Measurements from ENCODE around the gene JHY. TPM values are rescaled to one million over a fixed set of nuclear protein-coding genes. Genes with fewer than 3 reads are reported as not detected.
A peak's percentile ranks its signal among the peaks of the same experiment; 100 is the strongest.

Gene JHY
- polyA plus RNA-seq, 2 donors = 0.77 to 0.82 TPM

DNA sequence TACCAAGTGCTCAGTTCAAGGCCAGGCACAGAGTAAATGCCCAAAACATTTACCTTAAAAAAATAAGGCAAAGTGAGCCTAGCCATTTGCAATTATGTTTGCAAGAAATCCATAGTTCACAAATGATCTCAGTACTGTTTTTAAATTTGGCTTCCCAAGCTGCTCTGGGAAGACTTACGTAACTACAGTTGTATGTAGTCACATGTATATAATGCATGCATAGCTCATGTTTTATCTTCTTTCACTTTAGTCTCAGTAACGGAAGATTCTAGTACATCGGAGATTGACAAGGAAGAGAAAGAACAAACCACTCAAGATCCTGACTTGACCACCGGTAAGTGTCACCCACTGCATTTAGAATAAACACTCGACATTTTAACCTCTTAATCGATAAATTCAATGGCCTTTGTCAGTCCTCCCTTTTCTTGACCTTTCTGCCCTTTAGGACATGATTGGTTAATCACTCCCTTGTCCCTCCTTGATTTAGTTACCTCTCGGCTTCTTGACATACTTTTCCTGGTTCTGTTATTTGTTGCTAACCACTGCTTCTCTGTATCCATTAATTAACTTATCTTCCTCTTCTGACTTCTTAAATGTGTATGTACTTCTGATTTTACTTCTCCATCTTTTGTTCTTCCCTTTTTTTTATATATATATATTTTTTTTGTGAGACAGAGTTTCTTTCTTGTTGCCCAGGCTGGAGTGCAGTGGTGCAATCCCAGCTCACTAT lies 18.0 kb upstream of the JHY start:
- Histone ChIP-seq H3K9me3 (ENCODE audit: control insufficient read depth in 2 of 2, insufficient read depth in 1 of 2, low read depth in 1 of 2, low read length in 1 of 2) (no peaks in the 10 kb centered on the region), H3K27ac (ENCODE audit: low read depth in 2 of 2, low read length in 1 of 2) (no peak overlapping the region), H3K4me3 (ENCODE audit: low read depth in 1 of 2, low read length in 2 of 2) (no peak overlapping the region), H3K4me1 (ENCODE audit: control insufficient read depth in 2 of 2, insufficient read depth in 2 of 2, low read length in 1 of 2) (no peaks in the 10 kb centered on the region), H3K36me3 (ENCODE audit: control insufficient read depth in 2 of 2, insufficient read depth in 2 of 2, low read length in 1 of 2) (no peaks in the 10 kb centered on the region), H3K27me3 (ENCODE audit: control insufficient read depth in 1 of 2, insufficient read depth in 2 of 2, low read length in 2 of 2) (no peaks in the 10 kb centered on the region)
- 66 to 81% methylated on average over 7 of the region's 7 CpGs for WGBS, 2 donors

DNA sequence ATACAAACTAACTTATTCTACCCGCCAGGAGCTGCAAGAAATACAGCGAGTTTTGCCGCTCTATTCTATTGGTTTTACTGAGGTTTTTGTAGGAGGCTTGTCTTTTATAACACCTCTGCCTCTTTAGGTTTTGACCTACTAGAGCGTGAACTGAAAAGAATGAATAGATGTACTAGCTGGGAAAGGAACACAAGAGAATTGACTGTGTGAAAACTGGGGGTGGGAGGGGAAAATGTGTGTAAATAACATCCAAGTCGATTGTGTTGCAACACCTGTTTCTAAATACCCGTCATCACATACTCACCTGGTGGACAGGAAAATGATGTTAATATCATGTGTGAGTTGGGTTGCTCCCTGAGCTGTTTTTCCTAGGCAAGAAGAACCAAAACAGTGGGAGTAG lies 12.9 kb upstream of the JHY start:
- Histone ChIP-seq H3K9me3 (ENCODE audit: control insufficient read depth in 2 of 2, insufficient read depth in 1 of 2, low read depth in 1 of 2, low read length in 1 of 2) (no peaks in the 10 kb centered on the region), H3K4me1 (ENCODE audit: control insufficient read depth in 2 of 2, insufficient read depth in 2 of 2, low read length in 1 of 2) (no peaks in the 10 kb centered on the region), H3K27me3 (ENCODE audit: control insufficient read depth in 1 of 2, insufficient read depth in 2 of 2, low read length in 2 of 2) (no peaks in the 10 kb centered on the region), H3K36me3 (ENCODE audit: control insufficient read depth in 2 of 2, insufficient read depth in 2 of 2, low read length in 1 of 2) (no peaks in the 10 kb centered on the region), H3K27ac (ENCODE audit: low read depth in 2 of 2, low read length in 1 of 2) (no peak overlapping the region), H3K4me3 (ENCODE audit: low read depth in 1 of 2, low read length in 2 of 2) (no peak overlapping the region)
- 69 to 80% methylated on average over 6 of the region's 6 CpGs for WGBS, 2 donors

DNA sequence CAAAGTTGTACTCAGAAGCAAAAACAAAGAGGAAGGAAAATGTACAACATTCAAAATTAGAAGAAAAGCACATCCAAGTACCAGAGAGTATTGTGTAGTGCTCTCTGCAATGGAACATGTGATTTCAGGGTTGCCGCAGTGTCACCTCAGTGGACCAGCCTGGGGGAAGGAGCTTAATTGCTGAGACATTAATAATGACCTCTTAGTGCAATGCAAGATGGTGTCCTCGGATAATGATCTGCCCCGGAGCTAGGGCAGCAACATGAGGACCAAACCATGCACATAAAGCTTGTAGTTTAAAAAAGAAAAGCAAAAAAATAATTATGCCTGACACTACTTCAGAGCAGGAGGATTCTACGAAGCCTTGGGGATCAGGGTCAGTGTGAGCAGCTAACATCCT lies 11.3 kb upstream of the JHY start:
- WGBS, 2 donors = 89 to 90% methylated on average over 4 of the region's 4 CpGs
- H3K9me3 ChIP-seq (ENCODE audit: control insufficient read depth in 2 of 2, insufficient read depth in 1 of 2, low read depth in 1 of 2, low read length in 1 of 2) = no peaks in the 10 kb centered on the region
- no peak overlapping the region for H3K4me3 ChIP-seq (ENCODE audit: low read depth in 1 of 2, low read length in 2 of 2)
- no peaks in the 10 kb centered on the region for H3K36me3 ChIP-seq (ENCODE audit: control insufficient read depth in 2 of 2, insufficient read depth in 2 of 2, low read length in 1 of 2)
- no peak overlapping the region for H3K27ac ChIP-seq (ENCODE audit: low read depth in 2 of 2, low read length in 1 of 2)
- H3K4me1 ChIP-seq (ENCODE audit: control insufficient read depth in 2 of 2, insufficient read depth in 2 of 2, low read length in 1 of 2) = no peaks in the 10 kb centered on the region
- no peaks in the 10 kb centered on the region for H3K27me3 ChIP-seq (ENCODE audit: control insufficient read depth in 1 of 2, insufficient read depth in 2 of 2, low read length in 2 of 2)

- H3K4me1 ChIP-seq (ENCODE audit: control insufficient read depth in 2 of 2, insufficient read depth in 2 of 2, low read length in 1 of 2) = no peaks in the 10 kb centered on the region
- H3K9me3 ChIP-seq (ENCODE audit: control insufficient read depth in 2 of 2, insufficient read depth in 1 of 2, low read depth in 1 of 2, low read length in 1 of 2) = no peaks in the 10 kb centered on the region
- H3K27ac ChIP-seq (ENCODE audit: low read depth in 2 of 2, low read length in 1 of 2) = no peak overlapping the region
- H3K27me3 ChIP-seq (ENCODE audit: control insufficient read depth in 1 of 2, insufficient read depth in 2 of 2, low read length in 2 of 2) = no peaks in the 10 kb centered on the region
- WGBS, 2 donors = 77 to 79% methylated on average over 3 of the region's 3 CpGs
- no peak overlapping the region for H3K4me3 ChIP-seq (ENCODE audit: low read depth in 1 of 2, low read length in 2 of 2)
- no peaks in the 10 kb centered on the region for H3K36me3 ChIP-seq (ENCODE audit: control insufficient read depth in 2 of 2, insufficient read depth in 2 of 2, low read length in 1 of 2)
Observed at GRCh38 chr11:122872046-122872445, 10.5 kb upstream of the JHY start.

DNA sequence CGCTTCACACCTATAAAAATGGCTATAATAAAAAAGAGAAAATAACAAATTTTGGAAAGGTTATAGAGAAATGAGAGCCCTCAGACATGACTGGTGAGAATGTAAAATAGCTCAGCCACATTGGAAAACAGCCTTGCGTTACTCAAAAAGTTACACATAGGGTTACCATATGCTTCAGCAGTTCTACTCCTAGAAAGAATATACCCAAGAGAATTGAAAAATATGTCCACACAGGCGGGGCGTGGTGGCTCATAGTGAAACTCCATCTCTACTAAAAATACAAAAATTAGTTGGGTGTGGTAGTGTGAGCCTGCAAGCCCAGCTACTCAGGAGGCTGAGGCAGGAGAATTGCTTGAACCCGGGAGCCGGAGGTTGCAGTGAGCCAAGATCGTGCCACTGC lies 7.6 kb upstream of the JHY start:
- Histone ChIP-seq H3K36me3 (ENCODE audit: control insufficient read depth in 2 of 2, insufficient read depth in 2 of 2, low read length in 1 of 2) (no peaks in the 10 kb centered on the region), H3K4me3 (ENCODE audit: low read depth in 1 of 2, low read length in 2 of 2) (no peak overlapping the region), H3K27me3 (ENCODE audit: control insufficient read depth in 1 of 2, insufficient read depth in 2 of 2, low read length in 2 of 2) (no peaks in the 10 kb centered on the region), H3K4me1 (ENCODE audit: control insufficient read depth in 2 of 2, insufficient read depth in 2 of 2, low read length in 1 of 2) (no peaks in the 10 kb centered on the region), H3K9me3 (ENCODE audit: control insufficient read depth in 2 of 2, insufficient read depth in 1 of 2, low read depth in 1 of 2, low read length in 1 of 2) (no peaks in the 10 kb centered on the region), H3K27ac (ENCODE audit: low read depth in 2 of 2, low read length in 1 of 2) (no peak overlapping the region)
- 70 to 81% methylated on average over 7 of the region's 7 CpGs for WGBS, 2 donors

DNA sequence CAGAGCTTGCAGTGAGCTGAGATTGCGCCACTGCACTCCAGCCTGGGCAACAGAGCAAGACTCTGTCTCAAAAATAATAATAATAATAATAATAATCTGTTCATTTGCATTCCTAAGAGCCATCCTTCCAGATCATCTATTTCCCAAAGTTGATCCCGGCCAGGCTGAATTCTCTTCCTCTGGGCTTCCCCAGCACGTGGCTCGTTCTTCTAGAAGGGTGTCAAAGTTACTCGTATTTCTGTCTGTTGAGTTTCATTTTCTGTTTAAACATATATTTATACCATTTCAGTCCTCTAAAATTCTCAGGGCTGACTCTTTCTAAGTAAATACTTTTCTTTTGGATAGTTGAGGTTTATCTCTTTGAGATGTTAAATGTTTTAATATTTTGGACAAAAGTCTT lies 4.8 kb upstream of the JHY start:
- 67 to 78% methylated on average over 5 of the region's 5 CpGs for WGBS, 2 donors

GRCh38 chr11:122879785-122880184 lies 2.8 kb upstream of the JHY start:
- Histone ChIP-seq H3K4me3 (ENCODE audit: low read depth in 1 of 2, low read length in 2 of 2) (no peak overlapping the region), H3K27me3 (ENCODE audit: control insufficient read depth in 1 of 2, insufficient read depth in 2 of 2, low read length in 2 of 2) (no peaks in the 10 kb centered on the region), H3K9me3 (ENCODE audit: control insufficient read depth in 2 of 2, insufficient read depth in 1 of 2, low read depth in 1 of 2, low read length in 1 of 2) (no peaks in the 10 kb centered on the region), H3K36me3 (ENCODE audit: control insufficient read depth in 2 of 2, insufficient read depth in 2 of 2, low read length in 1 of 2) (no peaks in the 10 kb centered on the region), H3K27ac (ENCODE audit: low read depth in 2 of 2, low read length in 1 of 2) (no peak overlapping the region), H3K4me1 (ENCODE audit: control insufficient read depth in 2 of 2, insufficient read depth in 2 of 2, low read length in 1 of 2) (no peaks in the 10 kb centered on the region)
- WGBS, 2 donors = 38 to 43% methylated on average over 4 of the region's 4 CpGs

More for the DNA sequence above, 4.8 kb upstream of the JHY start:
- H3K36me3 ChIP-seq (ENCODE audit: control insufficient read depth in 2 of 2, insufficient read depth in 2 of 2, low read length in 1 of 2) = no peaks in the 10 kb centered on the region
- H3K9me3 ChIP-seq (ENCODE audit: control insufficient read depth in 2 of 2, insufficient read depth in 1 of 2, low read depth in 1 of 2, low read length in 1 of 2) = no peaks in the 10 kb centered on the region
- no peak overlapping the region for H3K4me3 ChIP-seq (ENCODE audit: low read depth in 1 of 2, low read length in 2 of 2)
- no peaks in the 10 kb centered on the region for H3K27me3 ChIP-seq (ENCODE audit: control insufficient read depth in 1 of 2, insufficient read depth in 2 of 2, low read length in 2 of 2)
- H3K27ac ChIP-seq (ENCODE audit: low read depth in 2 of 2, low read length in 1 of 2) = no peak overlapping the region
- no peaks in the 10 kb centered on the region for H3K4me1 ChIP-seq (ENCODE audit: control insufficient read depth in 2 of 2, insufficient read depth in 2 of 2, low read length in 1 of 2)

GRCh38 chr11:122882857-122883645 lies 492 bp downstream of the JHY start:
- H3K9me3 ChIP-seq (ENCODE audit: control insufficient read depth in 2 of 2, insufficient read depth in 1 of 2, low read depth in 1 of 2, low read length in 1 of 2) = no peaks in the 10 kb centered on the region
- 1 to 2% methylated on average over 50 to 63 of the region's 63 CpGs for WGBS, 2 donors
- H3K27me3 ChIP-seq (ENCODE audit: control insufficient read depth in 1 of 2, insufficient read depth in 2 of 2, low read length in 2 of 2) = no peaks in the 10 kb centered on the region
- no peaks in the 10 kb centered on the region for H3K4me1 ChIP-seq (ENCODE audit: control insufficient read depth in 2 of 2, insufficient read depth in 2 of 2, low read length in 1 of 2)
- peak overlapping the region; percentile 64 to 75 for H3K4me3 ChIP-seq (ENCODE audit: low read depth in 1 of 2, low read length in 2 of 2)
- peak overlapping the region; percentile 40 to 73 for H3K27ac ChIP-seq (ENCODE audit: low read depth in 2 of 2, low read length in 1 of 2)
- no peaks in the 10 kb centered on the region for H3K36me3 ChIP-seq (ENCODE audit: control insufficient read depth in 2 of 2, insufficient read depth in 2 of 2, low read length in 1 of 2)

DNA sequence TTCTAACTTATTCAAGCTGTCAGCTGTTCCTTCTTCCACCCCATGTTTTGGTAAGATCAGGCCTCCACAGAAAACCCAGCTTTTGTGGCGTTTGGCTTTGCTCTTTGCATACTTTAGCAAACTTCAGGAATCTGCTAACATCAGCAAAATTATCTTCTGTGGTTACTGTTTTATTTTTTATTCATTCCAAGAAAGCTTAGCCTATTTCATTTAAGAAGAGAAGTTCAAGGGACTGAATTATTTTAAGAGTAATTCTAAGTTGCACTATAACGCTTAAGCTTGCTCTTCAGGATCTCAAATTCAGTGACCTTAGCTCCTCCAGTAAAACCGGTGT lies 1.1 kb downstream of the JHY start:
- Histone ChIP-seq H3K4me1 (ENCODE audit: control insufficient read depth in 2 of 2, insufficient read depth in 2 of 2, low read length in 1 of 2) (no peaks in the 10 kb centered on the region), H3K4me3 (ENCODE audit: low read depth in 1 of 2, low read length in 2 of 2) (peak overlapping the region; percentile 64 to 75), H3K9me3 (ENCODE audit: control insufficient read depth in 2 of 2, insufficient read depth in 1 of 2, low read depth in 1 of 2, low read length in 1 of 2) (no peaks in the 10 kb centered on the region), H3K27me3 (ENCODE audit: control insufficient read depth in 1 of 2, insufficient read depth in 2 of 2, low read length in 2 of 2) (no peaks in the 10 kb centered on the region), H3K36me3 (ENCODE audit: control insufficient read depth in 2 of 2, insufficient read depth in 2 of 2, low read length in 1 of 2) (no peaks in the 10 kb centered on the region), H3K27ac (ENCODE audit: low read depth in 2 of 2, low read length in 1 of 2) (peak overlapping the region in 1 of 2 donors; percentile 51)
- WGBS, 2 donors = 55 to 56% methylated on average over 3 of the region's 3 CpGs

DNA sequence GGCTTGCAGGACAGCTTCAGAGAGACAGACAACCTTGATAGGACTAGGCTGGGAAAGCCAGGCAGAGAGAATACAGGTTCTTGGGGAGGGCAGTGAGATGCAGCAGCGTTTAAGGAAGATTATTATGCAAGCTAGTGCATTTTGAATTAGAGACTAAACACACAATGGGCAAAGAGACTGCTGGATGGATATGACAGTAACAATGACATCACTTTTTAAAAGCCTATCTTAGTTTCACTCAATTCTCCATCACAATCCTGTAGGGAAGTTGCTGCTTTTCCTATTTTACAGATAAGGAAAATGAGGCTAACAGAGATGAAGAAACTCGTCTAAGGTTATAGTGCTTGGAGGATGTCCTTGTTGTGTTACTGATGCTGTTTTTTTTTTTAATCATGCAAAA lies 5.6 kb downstream of the JHY start:
- H3K9me3 ChIP-seq (ENCODE audit: control insufficient read depth in 2 of 2, insufficient read depth in 1 of 2, low read depth in 1 of 2, low read length in 1 of 2) = no peaks in the 10 kb centered on the region
- no peak overlapping the region for H3K4me3 ChIP-seq (ENCODE audit: low read depth in 1 of 2, low read length in 2 of 2)
- WGBS, 2 donors = 76 to 83% methylated on average over 2 of the region's 2 CpGs

More for the DNA sequence above, 5.6 kb downstream of the JHY start:
- no peaks in the 10 kb centered on the region for H3K27me3 ChIP-seq (ENCODE audit: control insufficient read depth in 1 of 2, insufficient read depth in 2 of 2, low read length in 2 of 2)
- H3K27ac ChIP-seq (ENCODE audit: low read depth in 2 of 2, low read length in 1 of 2) = no peak overlapping the region
- H3K4me1 ChIP-seq (ENCODE audit: control insufficient read depth in 2 of 2, insufficient read depth in 2 of 2, low read length in 1 of 2) = no peaks in the 10 kb centered on the region
- no peaks in the 10 kb centered on the region for H3K36me3 ChIP-seq (ENCODE audit: control insufficient read depth in 2 of 2, insufficient read depth in 2 of 2, low read length in 1 of 2)
